ENCODE results near the gene TLE1.
"Not testable (repeated sequence)": the region's sequence is repeated elsewhere in the genome, so short reads cannot be mapped to it uniquely, and the experiment has no call there.

TLE1 gene

GRCh38 chr9:81652058-81652687 lies 37.2 kb downstream of the TLE1 start:
- no peak for DNase-seq (ENCODE audit: low spot score)

- DNase-seq (ENCODE audit: low spot score), result no peak
Observed at GRCh38 chr9:81650586-81651515, 38.5 kb downstream of the TLE1 start.

- no peak for DNase-seq (ENCODE audit: low spot score)
Observed at GRCh38 chr9:81649475-81650240, 39.7 kb downstream of the TLE1 start.

GRCh38 chr9:81648891-81649290 lies 40.5 kb downstream of the TLE1 start:
- DNase-seq (ENCODE audit: low spot score), result no peak

GRCh38 chr9:81646337-81646736 lies 43.0 kb downstream of the TLE1 start:
- DNase-seq (ENCODE audit: low spot score), result no peak

- DNase-seq (ENCODE audit: low spot score), result not testable (repeated sequence)
Observed at GRCh38 chr9:81644513-81644912, 44.8 kb downstream of the TLE1 start.

- no peak for DNase-seq (ENCODE audit: low spot score)
Observed at GRCh38 chr9:81637276-81637675, 52.1 kb downstream of the TLE1 start.

GRCh38 chr9:81636255-81636599 lies 53.1 kb downstream of the TLE1 start:
- peak; percentile 7 for DNase-seq (ENCODE audit: low spot score)

- no peak for DNase-seq (ENCODE audit: low spot score)
Observed at GRCh38 chr9:81635521-81636254, 53.7 kb downstream of the TLE1 start.

GRCh38 chr9:81634915-81635516 lies 54.3 kb downstream of the TLE1 start:
- DNase-seq (ENCODE audit: low spot score), result no peak

GRCh38 chr9:81633952-81634854 lies 55.1 kb downstream of the TLE1 start:
- no peak for DNase-seq (ENCODE audit: low spot score)

- no peak for DNase-seq (ENCODE audit: low spot score)
Observed at GRCh38 chr9:81632599-81632998, 56.7 kb downstream of the TLE1 start.

GRCh38 chr9:81631218-81631745 lies 58.1 kb downstream of the TLE1 start:
- DNase-seq (ENCODE audit: low spot score), result no peak

GRCh38 chr9:81629440-81629839 lies 59.9 kb downstream of the TLE1 start:
- no peak for DNase-seq (ENCODE audit: low spot score)

- DNase-seq (ENCODE audit: low spot score), result no peak
Observed at GRCh38 chr9:81628897-81629296, 60.5 kb downstream of the TLE1 start.

- no peak for DNase-seq (ENCODE audit: low spot score)
Observed at GRCh38 chr9:81627481-81627880, 61.9 kb downstream of the TLE1 start.

GRCh38 chr9:81626511-81626910 lies 62.8 kb downstream of the TLE1 start:
- peak; percentile 45 for DNase-seq (ENCODE audit: low spot score)

- no peak for DNase-seq (ENCODE audit: low spot score)
Observed at GRCh38 chr9:81625969-81626368, 63.4 kb downstream of the TLE1 start.

- DNase-seq (ENCODE audit: low spot score), result no peak
Observed at GRCh38 chr9:81623778-81624177, 65.6 kb downstream of the TLE1 start.

Data from RKO (cell line).